Measurements from ENCODE around the gene IPO11.
"Not testable (repeated sequence)": the region's sequence is repeated elsewhere in the genome, so short reads cannot be mapped to it uniquely, and the experiment has no call there.

Gene IPO11

DNA sequence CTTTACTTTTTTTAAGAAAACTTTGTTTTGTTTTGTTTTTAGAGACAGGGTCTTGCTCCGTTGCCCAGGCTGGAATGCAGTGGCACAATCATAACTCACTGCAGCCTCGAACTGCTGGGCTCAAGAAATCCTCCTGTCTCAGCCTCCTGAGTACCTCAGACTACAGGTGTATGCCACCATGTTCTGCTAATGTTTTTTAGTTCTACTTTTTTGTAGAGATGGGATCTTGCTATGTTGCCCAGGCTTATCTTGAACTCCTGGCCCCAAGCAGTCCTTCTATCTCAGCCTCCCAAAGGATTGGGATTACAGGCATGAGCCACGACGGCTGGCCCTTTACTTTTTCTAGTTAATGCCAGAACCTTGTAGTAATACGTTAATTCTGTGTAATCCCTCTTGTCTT, 36.0 kb downstream of the IPO11 start:
- DNase-seq (ENCODE audit: low read depth): no peak

DNA sequence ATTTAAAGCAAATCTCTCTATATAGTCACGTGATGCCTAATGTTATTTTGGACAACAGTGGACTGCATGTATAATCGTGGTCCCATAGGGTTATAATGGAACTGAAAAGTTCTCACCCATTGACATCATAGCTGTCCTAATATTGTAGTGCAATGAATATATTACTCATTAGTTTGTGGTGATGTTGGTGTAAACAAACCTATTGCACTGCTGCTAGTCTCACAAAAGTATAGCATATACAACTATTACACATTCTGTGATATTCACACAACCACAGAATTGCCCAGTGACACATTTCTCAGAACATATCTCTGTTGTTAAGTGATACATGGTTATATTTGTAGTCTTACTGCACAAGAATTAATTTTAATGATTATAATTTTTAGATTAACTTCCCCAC, 37.7 kb downstream of the IPO11 start:
- DNase-seq (ENCODE audit: low read depth): no peak

DNA sequence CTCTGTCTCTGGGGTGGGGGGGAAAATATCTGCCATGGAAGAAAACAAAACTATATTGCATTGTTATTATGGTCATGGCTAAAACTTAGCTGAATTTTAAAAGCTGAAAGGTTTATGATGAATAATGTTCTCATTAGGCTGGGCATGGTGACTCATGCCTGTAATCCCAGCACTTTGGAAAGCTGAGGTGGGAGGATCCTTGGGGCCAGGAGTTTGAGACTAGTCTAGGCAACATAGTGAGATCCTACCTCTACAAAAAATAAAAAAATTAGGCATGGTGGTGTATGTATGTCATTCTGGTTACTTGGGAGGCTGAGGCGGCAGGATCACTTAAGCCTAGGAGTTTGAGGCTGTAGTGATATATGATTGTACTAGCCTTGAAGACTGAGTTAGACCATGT, 44.5 kb downstream of the IPO11 start:
- no peak for DNase-seq (ENCODE audit: low read depth)

- no peak for DNase-seq (ENCODE audit: low read depth)
Observed at GRCh38 chr5:62460578-62460983, 48.0 kb downstream of the IPO11 start.

DNA sequence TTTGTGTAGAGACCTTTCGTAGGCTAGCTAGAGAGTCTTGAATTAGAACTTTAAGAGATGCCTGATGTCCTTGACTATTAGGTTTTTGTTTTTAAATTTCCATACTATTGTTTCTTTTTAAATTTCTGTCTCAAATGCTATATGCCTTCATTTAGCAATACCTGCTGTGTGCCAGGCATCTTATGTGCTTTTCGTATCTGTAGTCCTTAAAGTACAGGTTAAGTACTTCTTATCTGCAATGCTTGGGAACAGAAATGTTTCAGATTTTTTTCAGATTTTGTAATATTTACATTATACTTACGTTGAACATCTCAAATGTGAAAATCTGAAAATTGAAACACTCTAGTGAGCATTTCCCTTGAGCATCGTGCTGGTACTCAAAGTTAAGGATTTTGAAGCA, 49.0 kb downstream of the IPO11 start:
- no peak for DNase-seq (ENCODE audit: low read depth)

DNA sequence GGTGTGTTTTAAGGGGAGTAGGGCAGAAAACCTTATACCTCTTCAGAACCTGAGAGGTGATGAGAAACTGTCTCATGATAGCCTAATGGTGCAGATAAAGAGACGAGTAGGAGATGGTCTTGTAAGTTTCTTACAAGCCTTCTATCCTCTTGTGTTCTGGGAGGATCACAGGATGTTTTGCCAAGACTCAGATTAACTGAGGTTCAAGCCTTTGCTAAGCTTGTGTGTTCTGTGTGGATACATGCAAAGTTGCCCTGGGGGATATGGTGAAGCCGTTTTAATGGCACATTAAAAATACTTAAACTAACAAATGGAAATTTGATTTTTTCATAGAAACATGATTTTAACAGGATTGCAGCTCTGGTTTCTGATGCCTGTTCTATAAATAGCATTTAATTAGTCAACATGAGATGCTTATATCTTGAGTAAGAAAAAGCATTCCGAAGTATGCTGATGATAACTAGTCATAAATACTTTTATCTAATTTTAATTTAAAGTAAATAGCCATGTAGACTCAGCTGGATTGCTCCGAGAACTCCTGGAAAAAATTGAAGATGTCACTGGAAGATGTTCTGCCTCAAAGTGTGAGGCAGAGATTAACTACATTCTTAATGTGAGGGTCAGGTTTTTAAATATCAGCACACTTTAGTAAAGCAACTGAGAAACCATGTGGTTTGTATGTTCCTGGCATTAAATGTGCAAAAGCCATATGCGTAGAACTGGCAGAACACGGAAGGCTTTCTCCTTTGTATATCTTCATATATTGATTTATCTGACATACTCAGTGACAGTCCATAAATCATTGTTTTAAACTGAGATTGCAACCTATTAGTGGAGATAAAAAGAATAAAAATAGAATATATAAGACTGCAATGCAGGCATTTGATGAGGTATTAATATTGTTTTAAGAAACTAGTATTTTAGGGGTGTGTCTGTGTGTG, 53.7 kb downstream of the IPO11 start:
- no peak for DNase-seq (ENCODE audit: low read depth)

DNA sequence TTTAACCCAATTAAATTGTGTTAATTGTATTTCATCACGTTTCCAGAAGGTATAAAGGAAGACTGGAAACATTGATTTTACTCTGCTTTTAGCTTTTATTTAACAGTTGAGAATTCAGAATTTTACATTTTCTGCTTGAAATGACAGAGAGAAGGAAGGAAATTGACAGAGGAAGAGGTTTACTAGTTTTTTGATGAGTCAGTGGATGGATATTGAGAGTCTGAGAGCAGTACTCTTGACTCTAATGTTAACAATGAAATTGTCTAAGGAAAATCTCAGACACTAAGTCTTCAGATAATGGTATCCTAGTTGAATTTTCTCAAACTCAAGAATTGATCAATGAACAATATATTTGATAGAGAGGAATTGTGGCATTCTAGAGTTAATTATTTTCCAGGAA, 60.6 kb downstream of the IPO11 start:
- no peak for DNase-seq (ENCODE audit: low read depth)

DNA sequence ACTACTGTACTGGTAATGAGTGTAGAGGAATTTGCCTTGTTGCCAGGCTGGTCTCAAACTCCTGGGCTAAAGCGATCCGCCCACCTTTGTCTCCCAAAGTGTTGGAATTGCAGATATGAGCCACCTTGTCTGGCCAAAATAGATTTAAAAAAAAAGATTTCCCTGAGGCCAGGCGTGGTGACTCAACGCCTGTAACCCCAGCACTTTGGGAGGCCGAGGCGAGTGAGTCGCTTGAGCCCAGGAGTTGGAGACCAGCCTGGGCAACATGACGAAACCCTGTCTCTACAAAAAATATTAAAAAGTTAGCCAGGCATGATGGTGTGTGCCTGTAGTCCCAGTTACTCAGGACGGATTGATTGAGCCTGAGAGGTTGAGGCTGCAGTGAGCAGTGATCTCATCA, 62.5 kb downstream of the IPO11 start:
- DNase-seq (ENCODE audit: low read depth): no peak

- no peak for DNase-seq (ENCODE audit: low read depth)
Observed at GRCh38 chr5:62477801-62478200, 65.2 kb downstream of the IPO11 start.

DNA sequence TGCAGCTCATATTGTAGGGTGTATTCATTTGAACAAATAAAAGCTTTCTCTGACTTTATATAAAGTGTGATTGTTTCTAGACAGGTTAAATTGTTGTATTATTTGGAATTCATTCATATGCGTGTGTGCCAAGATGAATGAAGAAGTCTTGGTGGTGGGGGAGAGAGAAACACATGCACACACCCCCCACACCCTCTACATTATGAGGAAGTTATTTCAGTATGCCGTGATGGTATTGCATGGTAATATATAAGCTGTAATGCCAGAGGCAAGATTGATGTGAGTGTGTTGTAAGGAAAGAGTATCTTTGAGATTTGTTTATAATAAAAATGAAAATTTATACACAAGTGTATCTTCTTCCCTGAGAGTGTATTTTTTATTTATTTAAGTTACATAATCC, 71.0 kb downstream of the IPO11 start:
- no peak for DNase-seq (ENCODE audit: low read depth)

DNA sequence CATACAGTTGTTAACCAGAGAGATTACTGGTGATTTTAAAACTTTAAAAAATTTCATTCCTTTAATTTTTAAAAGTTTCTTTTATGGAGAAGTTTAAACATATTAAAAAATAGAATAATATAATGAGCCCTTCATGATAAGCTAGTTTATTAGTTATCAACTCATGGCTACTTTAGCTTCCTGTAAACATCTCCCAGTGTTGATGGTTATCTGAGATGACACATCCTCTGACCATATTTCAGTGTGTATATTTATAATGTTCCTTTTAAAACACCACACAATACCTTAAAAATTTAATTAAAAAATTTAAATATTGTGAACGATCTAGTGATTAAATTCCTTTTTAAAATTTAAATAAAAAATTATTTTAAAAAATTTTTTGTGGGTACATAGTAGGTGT, 74.1 kb downstream of the IPO11 start:
- DNase-seq (ENCODE audit: low read depth): no peak

DNA sequence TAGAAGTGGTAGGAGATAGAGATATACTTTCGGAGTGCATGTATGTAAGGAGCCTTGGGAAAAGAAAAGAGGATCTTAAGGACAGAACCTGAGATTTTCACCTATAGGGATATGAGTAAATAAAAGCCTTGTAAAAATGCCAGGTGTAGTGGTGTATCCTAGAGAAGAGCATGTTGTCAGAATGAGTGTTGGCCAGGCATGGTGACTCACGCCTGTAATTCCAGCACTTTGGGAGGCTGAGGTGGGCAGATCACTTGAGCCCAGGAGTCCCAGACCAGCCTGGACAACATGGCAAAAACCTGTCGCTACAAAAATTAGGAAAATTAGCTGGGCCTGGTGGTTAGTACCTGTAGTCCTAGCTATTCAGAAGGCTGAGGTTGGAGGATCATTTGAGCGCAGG, 76.0 kb downstream of the IPO11 start:
- no peak for DNase-seq (ENCODE audit: low read depth)

GRCh38 chr5:62489471-62489870, 76.9 kb downstream of the IPO11 start:
- no peak for DNase-seq (ENCODE audit: low read depth)

- DNase-seq (ENCODE audit: low read depth): no peak
Observed at GRCh38 chr5:62494772-62495171, 82.2 kb downstream of the IPO11 start.

DNA sequence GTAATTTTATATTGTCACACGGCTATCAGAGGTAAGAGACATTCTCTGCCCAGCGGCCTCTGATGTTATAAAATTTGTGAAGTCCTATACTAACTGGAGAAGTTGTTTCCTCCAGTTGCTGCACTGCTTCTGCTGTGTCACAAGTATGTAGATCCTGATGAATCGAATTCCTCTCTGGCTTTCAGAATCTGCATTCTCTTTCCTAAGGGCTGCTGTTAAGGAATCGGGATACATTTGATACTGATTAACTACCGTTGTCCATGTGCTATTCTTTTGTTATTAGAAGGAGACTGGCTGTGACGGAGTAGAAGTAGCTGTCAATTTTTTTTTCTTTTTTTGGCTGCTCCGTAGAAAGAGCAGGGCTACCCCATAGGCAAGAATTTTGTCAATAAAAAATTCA, 84.3 kb downstream of the IPO11 start:
- DNase-seq (ENCODE audit: low read depth): no peak

GRCh38 chr5:62498961-62499360, 86.4 kb downstream of the IPO11 start:
- no peak for DNase-seq (ENCODE audit: low read depth)

DNA sequence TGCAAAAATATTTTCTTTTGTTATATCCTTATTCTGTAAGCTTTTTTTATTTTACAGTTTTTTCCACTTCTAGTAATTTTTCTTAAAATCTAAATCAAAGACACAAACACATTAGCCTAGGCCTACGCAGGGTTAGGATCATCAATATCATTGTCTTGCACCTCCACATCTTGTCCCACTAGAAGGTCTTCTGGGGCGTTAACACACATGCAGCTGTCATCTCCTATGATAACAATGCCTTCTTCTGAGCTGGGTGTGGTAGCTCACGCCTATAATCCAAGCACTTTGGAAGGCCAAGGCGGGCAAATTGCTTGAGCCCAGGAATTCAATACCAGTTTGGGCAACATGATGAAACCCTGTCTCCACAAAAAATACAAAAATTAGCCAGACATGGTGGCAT, 87.2 kb downstream of the IPO11 start:
- DNase-seq (ENCODE audit: low read depth): no peak

- DNase-seq (ENCODE audit: low read depth): no peak
Observed at GRCh38 chr5:62502456-62503101, 90.0 kb downstream of the IPO11 start.

DNA sequence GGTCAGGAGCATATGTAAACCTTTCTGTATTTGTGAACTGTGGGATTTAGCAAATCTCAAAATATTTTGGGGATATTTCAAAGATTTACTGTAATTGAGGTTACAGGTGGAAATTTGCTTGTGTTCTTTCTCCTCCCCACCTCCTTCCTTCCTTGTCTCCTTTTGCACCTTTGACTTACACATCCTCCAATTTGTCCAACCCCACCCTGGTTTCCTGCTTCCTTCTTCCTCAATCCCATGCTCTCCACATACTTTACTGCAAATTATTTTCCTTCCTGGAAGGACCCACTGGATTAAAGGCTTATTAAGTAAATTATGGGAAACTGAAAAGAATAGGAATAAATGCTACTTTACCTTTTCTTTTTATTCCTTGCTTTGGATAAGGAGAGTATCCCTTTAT, 91.6 kb downstream of the IPO11 start:
- no peak for DNase-seq (ENCODE audit: low read depth)

DNA sequence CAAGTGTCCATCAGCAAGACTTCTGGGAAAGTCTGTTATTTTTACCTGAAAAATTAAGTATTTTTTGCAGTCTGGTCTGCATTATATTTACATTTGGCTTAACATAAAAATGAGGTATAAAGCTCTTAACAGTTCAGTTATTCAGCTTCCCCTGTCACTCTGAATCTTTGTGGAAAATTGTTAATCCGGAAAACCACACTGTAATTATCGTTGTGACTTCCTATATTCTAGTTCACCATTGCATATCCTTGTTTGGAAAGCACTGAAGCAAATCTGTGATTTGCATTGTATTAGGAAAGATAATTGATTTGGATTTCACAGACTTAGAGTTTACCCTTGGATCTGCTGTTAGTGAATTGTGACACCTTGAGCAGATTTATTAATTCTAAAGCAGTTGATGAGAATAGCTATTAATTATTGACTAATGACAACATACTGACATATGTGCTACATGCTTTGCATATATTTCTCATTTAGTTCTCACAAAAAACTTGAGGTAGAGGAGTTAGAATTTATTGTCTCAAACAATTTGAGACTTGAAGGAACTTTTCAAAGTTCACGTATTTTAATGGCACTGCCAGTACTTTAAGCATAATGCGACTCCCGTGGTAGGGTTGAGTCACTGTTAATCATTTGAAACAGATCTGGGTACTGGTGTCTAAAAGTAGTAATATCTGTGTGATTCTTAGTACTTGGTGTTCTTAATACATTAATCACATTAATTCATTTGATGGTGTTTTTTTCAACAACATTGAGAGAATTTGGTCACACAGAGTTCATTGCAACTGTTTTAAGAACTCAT, 94.3 kb downstream of the IPO11 start:
- no peak for DNase-seq (ENCODE audit: low read depth)

DNA sequence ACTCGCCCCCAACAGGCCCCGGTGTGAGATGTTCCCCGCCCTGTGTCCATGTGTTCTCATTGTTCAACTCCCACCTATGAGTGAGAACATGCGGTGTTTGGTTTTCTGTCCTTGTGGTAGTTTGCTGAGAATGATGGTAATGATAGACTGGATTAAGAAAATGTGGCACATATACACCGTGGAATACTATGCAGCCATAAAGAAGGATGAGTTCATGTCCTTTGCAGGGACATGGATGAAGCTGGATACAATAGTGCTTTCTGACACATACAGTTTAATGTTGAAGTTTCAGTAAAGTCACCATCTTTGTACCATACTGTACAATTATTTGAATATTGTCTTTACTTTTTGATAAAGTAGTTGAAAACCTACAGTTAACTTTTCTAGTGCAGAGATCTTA, 96.2 kb downstream of the IPO11 start:
- DNase-seq (ENCODE audit: low read depth): not testable (repeated sequence)

DNA sequence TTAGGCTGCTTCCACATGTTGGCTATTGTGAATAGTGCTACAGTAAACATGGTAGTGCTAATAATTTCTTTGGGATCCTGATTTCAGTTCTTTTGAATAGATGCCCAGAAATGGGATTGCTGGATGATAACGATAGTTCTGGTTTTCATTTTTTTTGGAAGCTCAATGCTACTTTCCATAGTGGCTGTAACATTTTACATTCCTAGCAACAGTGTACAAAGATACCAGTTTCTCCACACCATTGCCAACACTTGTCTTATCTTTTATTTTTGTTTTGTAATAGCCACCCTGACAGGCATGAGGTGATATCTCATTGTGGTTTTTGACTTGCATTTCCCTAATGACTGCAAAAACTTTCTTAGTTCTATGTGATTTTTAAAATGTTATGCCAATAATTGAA, 97.2 kb downstream of the IPO11 start:
- DNase-seq (ENCODE audit: low read depth): no peak

- DNase-seq (ENCODE audit: low read depth): not testable (repeated sequence)
Observed at GRCh38 chr5:62513085-62513484, 100.5 kb downstream of the IPO11 start.

Data from activated T-cell treated with anti-CD3 and anti-CD28 coated beads for 48 hours (primary cell).